ENCODE data around the gene DTX1. TPM values are rescaled to one million over a fixed set of nuclear protein-coding genes. Genes with fewer than 3 reads are reported as not detected.

DTX1 gene
- total and polyA plus RNA-seq, 5 experiments from 2014 or later = 0.09 to 4.1 (median 1.5) TPM

DNA sequence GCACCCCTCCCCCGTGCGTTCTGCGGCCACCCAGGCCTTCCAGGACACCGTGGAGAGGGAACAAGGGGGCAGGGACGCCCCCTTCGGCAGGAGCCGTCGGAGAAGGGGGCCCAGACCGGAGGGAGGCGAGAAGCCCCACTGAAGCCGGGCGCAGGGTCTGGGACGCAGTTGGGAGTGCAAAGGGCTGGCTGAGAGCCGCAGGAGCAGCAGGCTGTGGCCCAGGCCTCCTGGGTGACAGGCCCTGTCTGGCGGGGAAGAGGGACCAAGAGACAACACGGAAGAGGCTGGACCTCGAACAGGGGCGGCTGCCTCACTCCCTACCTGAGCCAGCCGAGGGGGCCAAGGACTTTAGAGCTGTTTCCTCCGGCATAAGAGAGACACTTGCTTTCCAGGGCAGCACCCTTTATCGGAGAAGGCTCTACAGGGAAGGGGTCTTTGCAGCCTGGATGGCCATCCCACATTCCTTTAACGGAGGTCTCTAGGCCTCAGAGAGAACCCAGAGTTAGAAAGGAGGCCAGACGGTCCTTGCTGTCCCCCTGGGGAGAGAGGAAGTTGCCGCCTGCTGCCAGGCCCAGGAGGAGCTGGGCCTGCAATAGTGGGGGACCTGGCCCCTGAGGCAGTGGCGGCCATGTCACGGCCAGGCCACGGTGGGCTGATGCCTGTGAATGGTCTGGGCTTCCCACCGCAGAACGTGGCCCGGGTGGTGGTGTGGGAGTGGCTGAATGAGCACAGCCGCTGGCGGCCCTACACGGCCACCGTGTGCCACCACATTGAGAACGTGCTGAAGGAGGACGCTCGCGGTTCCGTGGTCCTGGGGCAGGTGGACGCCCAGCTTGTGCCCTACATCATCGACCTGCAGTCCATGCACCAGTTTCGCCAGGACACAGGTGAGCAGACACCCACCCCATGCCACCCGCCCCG is 1.3 kb downstream of the DTX1 start:
- no peak for DNase-seq
- Mint-ChIP-seq H3K36me3 (peaks cover 0 to 2% (median 0%) of the 10 kb centered on the region in 3 donors), H3K27ac (peak overlapping the region in 4 of 10 donors; percentile 24 to 41 (median 30)), H3K9me3 (no peaks in the 10 kb centered on the region), H3K4me1 (peaks cover 10 to 33% (median 19%) of the 10 kb centered on the region in 4 donors), H3K4me3 (peak overlapping the region; percentile 29 to 84 (median 68)), H3K27me3 (peaks cover 0 to 2% (median 0%) of the 10 kb centered on the region in 5 donors)
- no peak for ATAC-seq
- POLR2A ChIA-PET = no interaction called here

DNA sequence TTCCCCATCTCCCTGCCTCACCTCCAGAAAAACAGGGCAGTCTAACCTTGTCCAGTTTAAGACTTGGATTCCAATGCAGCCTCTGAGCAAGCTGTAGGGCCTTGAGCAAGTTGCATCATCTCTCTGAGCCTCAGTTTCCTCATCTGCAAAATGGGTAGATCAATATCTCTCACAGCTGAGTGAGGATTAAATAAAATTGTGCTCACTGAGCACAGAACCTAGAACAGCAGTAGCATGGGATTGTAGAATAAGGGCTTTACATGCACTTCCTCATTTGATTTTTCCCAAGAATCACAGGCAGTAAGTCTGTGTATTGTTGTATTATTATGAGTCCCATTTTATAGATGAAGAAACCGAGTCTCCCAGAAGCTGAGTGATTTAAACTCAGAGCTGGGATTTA is 2.0 kb downstream of the DTX1 start:
- POLR2A ChIA-PET = no interaction called here
- H3K4me1 Mint-ChIP-seq = peaks cover 6 to 31% (median 15%) of the 10 kb centered on the region in 4 donors
- H3K4me3 Mint-ChIP-seq = peak overlapping the region in 1 of 10 donors; percentile 16
- H3K27me3 Mint-ChIP-seq = peaks cover 0 to 2% (median 0%) of the 10 kb centered on the region in 5 donors
- H3K36me3 Mint-ChIP-seq = peaks cover 0 to 2% (median 0%) of the 10 kb centered on the region in 3 donors
- no peak for DNase-seq
- H3K27ac Mint-ChIP-seq = no peak overlapping the region
- no peaks in the 10 kb centered on the region for H3K9me3 Mint-ChIP-seq
- ATAC-seq = no peak

DNA sequence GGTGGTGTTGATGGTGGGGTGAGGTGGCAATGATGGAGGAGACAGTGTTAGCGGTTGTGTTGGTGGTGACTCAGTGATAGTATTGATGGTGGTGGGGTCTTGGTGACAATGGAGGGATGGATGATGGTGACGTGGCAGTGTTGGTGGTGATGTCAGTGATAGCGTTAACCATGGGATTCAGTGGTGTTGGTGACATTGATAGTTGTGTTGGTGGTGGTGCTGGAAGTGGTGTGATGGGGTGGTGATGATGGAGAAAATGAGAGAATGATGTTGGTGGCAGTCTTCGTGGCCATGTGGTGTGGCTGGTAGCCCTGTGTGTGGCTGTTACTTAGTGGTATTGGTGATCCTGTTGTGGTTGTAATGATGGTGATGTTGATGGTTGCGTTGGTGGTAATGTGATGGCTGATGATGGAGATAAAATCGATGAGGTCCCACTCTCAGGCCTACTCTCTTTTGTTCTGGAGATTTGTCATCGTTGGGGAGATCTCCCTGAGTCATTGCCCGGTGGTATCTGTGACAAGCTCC is 2.6 kb downstream of the DTX1 start:
- no peak overlapping the region for H3K4me3 Mint-ChIP-seq
- ATAC-seq = no peak
- H3K36me3 Mint-ChIP-seq = peaks cover 0 to 2% (median 0%) of the 10 kb centered on the region in 3 donors
- H3K4me1 Mint-ChIP-seq = peaks cover 6 to 34% (median 17%) of the 10 kb centered on the region in 4 donors
- H3K27ac Mint-ChIP-seq = no peak overlapping the region
- DNase-seq = no peak
- POLR2A ChIA-PET = no interaction called here
- H3K9me3 Mint-ChIP-seq = no peaks in the 10 kb centered on the region
- H3K27me3 Mint-ChIP-seq = peaks cover 0 to 2% (median 0%) of the 10 kb centered on the region in 5 donors

DNA sequence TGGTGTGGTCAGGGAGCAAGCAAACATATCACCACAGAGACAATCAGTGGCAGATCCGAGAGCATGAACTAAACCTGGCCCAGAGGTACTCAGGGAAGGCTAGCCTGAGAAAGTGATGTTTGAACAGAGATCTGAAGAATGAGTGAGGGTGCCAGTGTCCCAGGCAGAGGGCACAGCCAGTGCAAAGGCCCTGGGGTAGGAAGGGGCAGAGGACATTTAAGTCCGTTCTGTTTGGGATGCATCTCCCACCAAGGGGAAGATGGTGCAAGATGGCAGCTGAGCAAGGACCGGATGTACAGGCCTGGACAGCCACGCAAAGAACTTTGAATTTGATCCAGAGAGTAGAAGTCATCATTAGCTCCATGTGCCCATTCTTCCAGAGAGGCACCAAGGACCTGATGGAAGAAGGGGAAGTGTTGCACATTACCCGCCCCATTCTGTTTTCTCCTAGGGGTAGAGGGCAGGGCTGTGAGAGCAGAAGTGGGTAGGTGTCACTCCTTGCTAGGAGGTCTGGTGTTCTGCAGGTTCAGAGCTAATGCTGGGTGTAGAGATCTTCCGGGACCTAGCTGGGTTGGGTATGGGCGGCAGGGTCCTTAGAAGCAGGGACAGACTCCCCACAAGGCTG is 3.9 kb downstream of the DTX1 start:
- Mint-ChIP-seq H3K4me3 (no peak overlapping the region), H3K9me3 (no peaks in the 10 kb centered on the region), H3K27ac (peak overlapping the region in 2 of 10 donors; percentile 2 to 63), H3K36me3 (peaks cover 0 to 2% (median 2%) of the 10 kb centered on the region in 3 donors), H3K27me3 (no peaks in the 10 kb centered on the region), H3K4me1 (peaks cover 12 to 31% (median 20%) of the 10 kb centered on the region in 4 donors)
- no peak for ATAC-seq
- no peak for DNase-seq
- POLR2A ChIA-PET = no interaction called here

DNA sequence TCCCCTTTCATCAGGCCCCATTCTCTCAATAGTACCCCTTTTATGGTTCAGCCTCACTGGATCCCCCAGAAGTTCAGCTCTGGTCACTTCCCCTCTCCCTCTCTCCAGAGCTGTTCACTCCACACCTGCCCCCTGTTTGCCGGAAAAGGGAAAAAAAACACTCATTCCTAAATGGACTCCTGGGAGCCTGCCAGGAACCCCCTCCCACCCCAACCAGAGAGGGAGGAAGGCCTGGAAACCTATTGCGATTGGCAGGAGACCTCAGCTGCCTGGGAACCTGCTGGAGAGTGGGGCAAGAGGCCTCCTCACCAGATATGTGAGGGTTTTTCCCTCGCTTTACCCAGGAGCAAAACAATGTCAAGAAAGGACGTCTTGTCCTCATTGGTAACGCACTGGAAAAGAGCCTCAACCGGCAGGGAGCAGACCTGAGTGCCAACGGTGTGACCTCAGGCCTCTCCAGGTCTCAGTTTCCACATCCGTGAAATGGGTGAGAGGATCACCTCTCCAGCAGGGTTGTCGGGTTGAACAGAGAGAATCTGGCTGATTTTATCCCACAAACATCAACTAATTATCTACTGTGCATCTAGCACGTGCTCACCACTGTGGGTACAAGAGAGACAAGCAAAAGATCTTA is 4.6 kb downstream of the DTX1 start:
- H3K4me3 Mint-ChIP-seq = no peak overlapping the region
- DNase-seq = no peak

DNA sequence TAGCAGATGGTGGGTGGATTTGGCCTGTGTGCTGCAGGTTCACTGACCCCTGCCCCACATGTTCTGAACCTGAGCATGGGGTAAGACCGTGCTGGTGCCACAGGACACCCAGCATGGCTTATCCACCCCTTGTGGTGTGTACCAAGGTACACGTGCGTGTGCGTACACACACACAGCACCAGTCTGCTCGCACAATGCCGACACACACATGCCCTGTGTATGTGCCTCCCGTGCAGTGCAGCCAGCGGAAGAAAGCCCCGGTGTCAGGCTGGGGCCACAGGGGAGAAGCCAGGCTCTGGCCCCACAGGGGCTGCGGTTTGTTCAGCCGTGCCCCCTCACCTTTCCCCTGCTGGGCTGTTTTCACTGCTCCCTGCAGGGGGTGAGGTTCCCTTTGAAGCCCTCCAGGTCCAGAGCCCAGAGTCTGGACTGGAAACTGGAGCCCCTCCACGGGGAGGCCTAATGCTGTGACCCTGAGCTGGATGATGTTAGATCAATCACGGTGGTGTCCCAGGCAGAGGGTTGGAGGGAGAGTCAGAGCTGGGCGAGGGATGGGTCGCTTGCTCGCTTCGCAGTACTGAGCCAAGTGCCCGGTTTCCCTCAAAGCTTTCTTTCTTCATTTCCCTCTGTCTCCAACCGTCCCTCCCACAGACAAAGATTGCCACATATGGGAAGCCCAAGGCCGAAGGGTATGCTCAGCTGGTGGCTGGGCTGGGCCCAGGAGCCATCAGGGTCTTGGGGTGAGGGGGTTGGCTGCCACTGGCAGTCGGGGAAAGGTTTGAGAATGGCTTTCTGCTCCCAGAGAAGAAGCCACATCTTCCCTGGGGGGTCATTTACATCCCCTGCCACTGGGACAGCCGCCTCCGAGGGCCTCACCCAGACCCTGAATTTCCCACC is 6.2 kb downstream of the DTX1 start:
- no peak for ATAC-seq
- Mint-ChIP-seq H3K4me3 (peak overlapping the region in 1 of 10 donors; percentile 47), H3K36me3 (peaks cover 0 to 2% (median 2%) of the 10 kb centered on the region in 3 donors), H3K4me1 (peaks cover 16 to 35% (median 29%) of the 10 kb centered on the region in 4 donors), H3K9me3 (no peaks in the 10 kb centered on the region), H3K27me3 (no peaks in the 10 kb centered on the region), H3K27ac (peak overlapping the region in 2 of 10 donors; percentile 6 to 53)
- no peak for DNase-seq
- POLR2A ChIA-PET = interaction anchor here (0.6 kb wide), 1 partner anchor 90 kb away, joined by 3 read pairs; no protein-coding TSS in a partner anchor

More for the DNA sequence above, 4.6 kb downstream of the DTX1 start:
- no peaks in the 10 kb centered on the region for H3K9me3 Mint-ChIP-seq
- peak overlapping the region in 2 of 10 donors; percentile 51 to 66 for H3K27ac Mint-ChIP-seq
- POLR2A ChIA-PET = no interaction called here
- H3K27me3 Mint-ChIP-seq = no peaks in the 10 kb centered on the region
- H3K36me3 Mint-ChIP-seq = peaks cover 0 to 2% (median 2%) of the 10 kb centered on the region in 3 donors
- no peak for ATAC-seq
- peaks cover 13 to 30% (median 22%) of the 10 kb centered on the region in 4 donors for H3K4me1 Mint-ChIP-seq

DNA sequence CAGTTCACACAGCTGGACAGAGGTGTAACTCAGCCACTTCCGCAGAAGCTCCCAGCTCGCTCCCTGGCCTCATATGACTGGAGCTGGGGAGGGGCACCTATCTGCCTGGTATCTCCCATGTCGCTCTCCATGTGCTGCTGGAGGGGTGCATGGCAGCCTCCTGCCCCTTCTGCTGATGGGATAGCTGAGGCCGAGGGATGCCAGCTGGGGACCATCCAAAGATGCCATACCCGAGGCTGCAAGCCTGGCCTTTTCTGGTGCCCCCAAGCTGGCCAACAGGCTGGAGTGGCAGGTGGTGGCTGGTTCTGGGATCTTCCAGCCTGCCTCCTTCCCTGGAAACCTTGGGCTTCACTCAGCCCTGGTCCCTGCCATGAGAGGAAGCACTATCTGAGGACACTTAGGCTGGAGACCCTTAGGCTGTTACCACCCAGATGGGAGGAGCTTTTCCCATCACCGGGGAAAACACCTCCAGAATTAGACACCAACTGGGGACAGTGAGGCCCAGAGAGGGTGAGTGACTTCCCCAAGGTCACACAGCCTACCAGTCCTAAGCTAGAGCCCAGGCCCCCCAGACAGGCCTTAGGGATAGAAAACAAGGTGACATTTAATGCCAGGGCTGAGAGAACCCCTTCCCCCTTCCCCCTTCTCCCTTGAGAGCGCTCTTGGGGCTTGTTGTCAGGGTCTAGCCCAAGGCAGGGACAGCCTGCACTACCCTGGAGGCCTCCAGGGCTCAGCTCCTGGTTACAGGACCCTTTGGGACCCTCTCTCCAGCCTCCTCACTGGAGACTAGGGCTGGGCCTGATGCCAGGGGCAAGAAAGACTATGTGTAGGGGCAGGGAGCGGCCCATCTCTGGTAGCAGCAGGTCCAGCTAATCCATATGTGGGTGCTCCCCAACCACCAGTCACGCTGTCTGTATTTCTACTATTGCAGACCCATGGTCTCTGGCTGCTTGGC is 7.1 kb downstream of the DTX1 start:
- no peak for DNase-seq
- peaks cover 16 to 40% (median 30%) of the 10 kb centered on the region in 4 donors for H3K4me1 Mint-ChIP-seq
- no peak for ATAC-seq
- no peaks in the 10 kb centered on the region for H3K9me3 Mint-ChIP-seq
- no peaks in the 10 kb centered on the region for H3K27me3 Mint-ChIP-seq
- POLR2A ChIA-PET = interaction anchor here (0.5 kb wide), 1 partner anchor 122 kb away, joined by 3 read pairs; the partner anchor contains the start of genes DDX54 and RITA1
- H3K27ac Mint-ChIP-seq = no peak overlapping the region
- H3K36me3 Mint-ChIP-seq = peaks cover 0 to 2% (median 2%) of the 10 kb centered on the region in 3 donors
- H3K4me3 Mint-ChIP-seq = no peak overlapping the region

DNA sequence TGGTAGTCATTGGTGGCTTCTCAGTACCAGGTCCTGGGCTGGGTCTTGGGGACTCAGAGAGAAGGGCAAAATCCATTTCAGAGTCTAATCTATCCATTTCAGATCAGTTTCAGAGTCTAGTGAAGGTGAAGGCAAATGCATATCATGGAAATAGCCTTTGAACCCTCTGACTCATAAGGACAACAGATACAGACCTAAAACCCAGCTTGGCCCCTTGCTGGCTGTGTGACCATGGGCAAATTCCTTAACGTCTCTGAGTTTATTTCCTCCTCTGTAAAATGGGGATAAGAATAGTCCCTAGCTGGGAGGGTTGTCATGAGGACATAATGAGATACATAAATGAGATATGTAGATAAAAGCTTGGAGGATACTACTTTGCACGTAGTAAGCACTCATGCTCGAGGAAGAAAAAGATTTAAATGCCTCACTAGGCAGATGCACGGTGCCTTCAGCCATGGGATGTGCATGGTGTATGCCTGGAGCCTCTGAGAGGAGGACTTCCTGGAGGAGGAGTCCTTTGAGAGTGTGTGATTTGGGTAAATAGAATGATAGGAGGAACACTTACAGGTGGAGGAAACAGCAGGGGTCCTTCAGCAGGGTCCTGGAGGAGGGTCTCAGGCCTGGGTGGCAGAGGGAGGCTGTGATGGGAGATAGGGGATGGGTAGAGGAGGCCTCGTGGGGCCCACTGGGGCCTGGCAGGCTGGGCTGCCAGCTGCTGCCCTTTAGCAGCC is 8.0 kb downstream of the DTX1 start:
- H3K4me3 Mint-ChIP-seq = peak overlapping the region in 1 of 10 donors; percentile 42
- H3K4me1 Mint-ChIP-seq = peaks cover 16 to 47% (median 34%) of the 10 kb centered on the region in 4 donors
- H3K27ac Mint-ChIP-seq = peak overlapping the region in 3 of 10 donors; percentile 10 to 84 (median 40)
- no peak for DNase-seq
- POLR2A ChIA-PET = no interaction called here
- no peaks in the 10 kb centered on the region for H3K27me3 Mint-ChIP-seq
- no peaks in the 10 kb centered on the region for H3K9me3 Mint-ChIP-seq
- H3K36me3 Mint-ChIP-seq = peaks cover 0 to 2% (median 2%) of the 10 kb centered on the region in 3 donors
- ATAC-seq = no peak

DNA sequence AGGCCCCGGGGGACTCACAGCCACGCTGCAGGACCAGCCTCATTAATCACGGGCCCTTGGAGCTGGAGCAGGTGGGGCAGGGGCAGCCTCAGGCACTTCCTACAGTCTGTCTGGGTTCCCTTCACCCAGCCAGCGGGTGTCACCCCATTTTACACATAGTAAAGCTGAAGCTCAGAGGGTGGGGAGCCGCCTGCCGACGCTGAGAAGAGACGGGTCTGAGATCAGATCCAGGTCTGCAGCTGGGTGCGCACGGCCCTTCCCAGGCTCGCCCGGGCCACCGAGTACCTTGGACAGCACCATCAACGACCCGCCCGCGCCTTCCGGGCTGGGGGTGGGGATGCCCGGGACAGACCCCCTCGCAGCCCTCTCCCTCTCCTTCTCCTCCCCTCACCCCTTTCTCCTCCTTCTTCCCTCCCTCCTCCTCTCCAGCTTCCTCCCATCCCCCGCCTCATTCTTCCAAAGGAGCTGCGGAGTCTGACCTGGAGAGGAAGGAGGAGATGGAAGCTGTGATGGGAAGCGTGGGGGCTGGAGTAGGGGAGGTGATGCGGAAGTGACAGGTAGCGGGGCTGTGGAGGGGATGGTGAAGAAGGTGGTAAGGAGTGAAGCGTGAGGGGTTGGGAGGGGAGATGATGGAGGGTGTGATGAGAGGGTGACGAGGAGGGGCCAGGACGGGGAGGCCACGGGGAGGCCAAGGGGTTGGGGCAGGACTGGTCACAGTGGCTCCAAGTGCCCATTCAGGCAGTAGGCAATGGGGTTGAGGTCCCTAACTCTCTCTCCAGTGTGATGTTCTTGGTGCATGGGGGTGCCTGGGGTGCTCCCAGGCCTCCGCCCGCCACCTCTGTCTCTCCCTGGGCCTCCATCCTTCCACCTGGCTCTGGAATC is 8.8 kb downstream of the DTX1 start:
- H3K4me1 Mint-ChIP-seq = peaks cover 21 to 55% (median 42%) of the 10 kb centered on the region in 4 donors
- no peaks in the 10 kb centered on the region for H3K9me3 Mint-ChIP-seq
- POLR2A ChIA-PET = no interaction called here
- H3K4me3 Mint-ChIP-seq = no peak overlapping the region
- H3K27me3 Mint-ChIP-seq = no peaks in the 10 kb centered on the region
- DNase-seq (no peak), ATAC-seq (no peak)
- H3K27ac Mint-ChIP-seq = peak overlapping the region in 1 of 10 donors; percentile 84
- peaks cover 0 to 2% (median 2%) of the 10 kb centered on the region in 3 donors for H3K36me3 Mint-ChIP-seq

Measured in naive thymus-derived CD8-positive, alpha-beta T cell (primary cell).